ENCODE measurements around the gene ARHGAP42.

ARHGAP42 gene

DNA sequence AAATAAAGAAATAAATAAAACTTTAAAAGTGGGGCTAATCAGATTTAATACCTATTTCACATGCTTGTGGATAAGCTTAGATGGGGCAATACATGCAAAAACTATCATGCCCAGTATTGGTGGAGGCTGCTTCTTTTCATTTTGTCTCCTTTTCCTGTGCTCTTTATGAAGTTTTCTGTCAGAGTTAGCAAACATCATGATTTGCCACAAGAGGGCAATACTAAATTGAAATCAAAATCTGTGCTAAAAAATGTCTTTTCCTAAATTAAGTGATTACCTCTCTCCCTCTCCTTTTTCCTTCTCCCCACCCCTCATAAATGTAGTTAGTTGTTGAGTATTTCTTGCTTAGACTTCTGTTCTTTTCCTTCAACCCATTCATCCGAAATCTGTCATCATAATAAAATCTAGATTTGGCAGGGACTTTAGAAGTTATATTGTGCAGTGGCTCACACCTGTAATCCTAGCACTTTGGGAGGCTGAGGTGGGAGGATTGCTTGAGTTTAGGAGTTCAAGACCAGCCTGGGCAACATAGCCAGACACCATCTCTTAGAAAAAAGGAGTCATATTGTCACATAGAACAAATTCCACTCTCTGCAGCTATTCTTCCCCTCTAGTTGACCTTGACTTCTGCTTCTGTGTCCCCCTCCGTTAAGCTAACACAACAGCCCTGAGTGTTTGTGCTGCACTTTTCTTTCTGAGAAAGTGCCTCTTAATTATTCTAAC lies 4.7 kb upstream of the ARHGAP42 start:
- DNase-seq (ENCODE audit: low read depth, low spot score) = peak; percentile 58

DNA sequence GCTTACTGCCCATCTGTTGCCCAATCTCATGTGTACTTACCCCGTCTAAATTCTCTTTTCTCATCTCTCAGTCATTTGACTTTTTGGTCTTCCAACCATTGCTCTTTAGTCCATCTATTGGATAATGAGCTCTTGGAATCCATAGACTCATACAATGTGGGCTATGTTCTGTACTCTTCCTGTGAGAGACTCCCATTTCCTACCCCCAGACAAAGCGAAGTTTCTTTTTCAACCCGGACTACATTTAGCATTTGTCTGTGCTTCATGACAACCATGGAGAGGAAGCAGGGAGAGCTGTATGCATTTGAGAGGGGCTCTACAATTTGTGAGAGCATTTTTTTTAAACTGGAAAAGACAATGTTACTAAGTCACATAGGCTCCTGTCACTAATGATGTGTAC lies 4.0 kb upstream of the ARHGAP42 start:
- DNase-seq (ENCODE audit: low read depth, low spot score) = no peak

DNA sequence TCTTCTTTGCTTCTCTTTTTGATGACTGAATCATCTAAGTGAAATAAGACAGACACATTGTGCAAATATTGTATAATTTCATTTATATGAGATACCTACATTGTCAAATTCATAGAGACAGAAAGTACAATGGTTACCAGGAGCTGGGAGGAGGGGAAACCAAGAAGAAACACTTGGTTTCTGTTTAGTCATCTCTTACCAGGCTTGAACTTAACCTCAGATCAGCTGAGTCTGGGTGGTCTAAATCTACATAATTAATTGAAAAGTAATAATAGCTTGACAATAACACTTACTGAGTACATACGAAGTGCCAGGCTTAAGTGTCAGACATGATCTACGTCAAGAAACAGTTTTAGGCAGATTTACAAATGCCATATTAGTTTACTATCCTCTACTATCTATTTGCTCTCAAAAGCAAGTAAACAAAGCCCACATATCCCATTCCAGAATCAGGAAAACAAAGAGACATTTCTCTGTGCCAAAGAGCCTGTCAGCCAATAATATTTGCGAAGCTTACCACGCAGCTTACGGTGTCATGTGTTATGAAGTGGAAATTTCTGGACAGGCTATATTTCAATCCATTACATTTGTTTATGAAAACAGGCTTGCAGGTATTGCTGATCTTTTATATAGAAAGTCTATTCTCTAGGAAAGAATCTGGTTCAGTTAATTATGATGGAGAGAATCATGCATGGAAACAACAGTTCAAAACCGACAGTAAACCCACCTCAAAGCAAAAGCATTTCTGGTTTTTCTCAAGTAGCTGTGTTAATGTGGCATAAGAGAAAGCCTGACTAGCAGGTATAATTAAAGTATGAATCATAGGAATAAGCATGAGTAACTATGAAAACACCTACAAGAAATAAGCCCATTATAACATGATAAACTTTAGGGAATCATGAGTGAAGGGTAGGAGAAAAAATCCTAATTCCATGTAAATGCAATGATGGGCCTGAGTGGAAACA lies 2.7 kb upstream of the ARHGAP42 start:
- peak; percentile 49 for DNase-seq (ENCODE audit: low read depth, low spot score)

DNA sequence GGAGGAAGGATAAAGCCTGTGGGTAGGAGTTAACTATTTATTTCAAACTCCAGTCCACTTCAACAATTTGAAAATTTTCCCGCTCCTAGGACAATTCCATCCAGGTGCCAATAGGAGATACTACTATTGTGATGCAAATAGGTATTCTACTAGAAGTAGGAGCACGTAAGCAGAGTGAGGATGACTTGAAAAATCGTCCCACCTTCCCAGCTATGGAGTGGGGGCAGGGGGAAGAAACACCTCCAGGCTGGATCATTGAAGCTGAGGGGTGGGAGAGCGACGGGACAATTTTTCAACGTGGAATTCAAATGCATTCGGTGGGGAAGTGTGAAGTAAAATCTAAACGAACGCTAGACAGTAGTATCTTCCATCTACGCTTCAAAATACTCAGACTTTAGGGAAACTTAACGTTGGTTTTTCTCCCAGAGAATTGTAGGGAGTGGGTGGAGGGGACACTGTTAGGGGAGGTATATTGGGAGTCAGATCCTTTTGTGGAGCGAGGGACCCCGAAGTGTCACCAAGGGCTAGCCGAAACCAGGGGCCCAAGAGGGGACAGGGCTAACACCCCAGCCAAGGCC lies 523 bp upstream of the ARHGAP42 start:
- DNase-seq (ENCODE audit: low read depth, low spot score) = no peak

DNA sequence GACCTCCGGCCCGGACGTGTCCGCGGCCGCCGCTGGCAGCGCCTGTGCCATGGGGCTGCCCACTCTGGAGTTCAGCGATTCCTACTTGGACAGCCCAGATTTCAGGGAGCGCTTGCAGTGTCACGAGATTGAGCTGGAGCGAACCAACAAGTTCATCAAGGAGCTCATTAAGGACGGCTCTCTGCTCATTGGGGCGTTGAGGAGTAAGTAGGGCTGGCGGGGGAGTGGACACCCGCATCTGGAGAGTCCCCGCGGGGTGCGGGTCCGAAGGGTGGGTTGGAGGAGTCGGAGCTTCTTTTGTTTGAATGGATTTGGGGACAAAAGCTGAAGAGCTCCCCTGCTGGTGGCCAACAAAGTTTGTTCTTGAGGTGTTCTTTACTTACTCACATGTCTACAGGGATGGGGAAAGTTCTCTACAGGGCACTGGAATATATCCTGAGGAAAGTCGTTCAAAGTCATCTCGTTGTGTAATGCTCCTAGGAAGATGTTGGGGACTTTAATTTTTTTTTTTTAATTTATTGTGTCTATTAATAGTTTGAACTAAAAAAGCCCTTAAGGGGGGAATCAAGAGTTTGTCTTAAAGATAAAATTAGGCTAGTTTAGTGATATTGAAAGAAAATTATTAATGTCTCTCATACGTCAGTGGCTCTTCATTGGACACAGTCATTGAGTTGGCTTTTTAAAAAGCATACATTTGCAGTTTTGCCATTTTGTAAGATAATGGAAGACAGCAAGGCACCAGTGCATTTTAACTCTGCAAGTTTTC lies 725 bp downstream of the ARHGAP42 start:
- DNase-seq (ENCODE audit: low read depth, low spot score) = peak; percentile 89

DNA sequence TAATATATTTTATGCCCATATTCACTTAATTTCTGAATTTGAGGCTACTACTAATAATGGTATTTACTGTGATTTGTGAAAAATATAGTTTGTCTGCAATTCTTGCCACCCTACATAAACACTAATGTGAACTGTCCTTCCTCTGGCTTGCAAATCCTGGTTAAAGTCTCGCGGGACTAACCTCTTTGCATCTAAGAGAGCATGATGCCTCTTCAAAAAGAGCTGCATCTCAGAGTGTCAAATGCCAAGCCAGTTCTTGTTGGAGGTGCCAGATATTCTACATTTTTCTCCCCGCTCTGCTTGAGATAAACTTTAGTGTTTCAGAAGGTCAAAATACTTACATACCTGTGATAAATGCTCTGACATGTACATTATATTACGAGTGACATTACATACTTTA lies 2.1 kb downstream of the ARHGAP42 start:
- DNase-seq (ENCODE audit: low read depth, low spot score) = no peak

DNA sequence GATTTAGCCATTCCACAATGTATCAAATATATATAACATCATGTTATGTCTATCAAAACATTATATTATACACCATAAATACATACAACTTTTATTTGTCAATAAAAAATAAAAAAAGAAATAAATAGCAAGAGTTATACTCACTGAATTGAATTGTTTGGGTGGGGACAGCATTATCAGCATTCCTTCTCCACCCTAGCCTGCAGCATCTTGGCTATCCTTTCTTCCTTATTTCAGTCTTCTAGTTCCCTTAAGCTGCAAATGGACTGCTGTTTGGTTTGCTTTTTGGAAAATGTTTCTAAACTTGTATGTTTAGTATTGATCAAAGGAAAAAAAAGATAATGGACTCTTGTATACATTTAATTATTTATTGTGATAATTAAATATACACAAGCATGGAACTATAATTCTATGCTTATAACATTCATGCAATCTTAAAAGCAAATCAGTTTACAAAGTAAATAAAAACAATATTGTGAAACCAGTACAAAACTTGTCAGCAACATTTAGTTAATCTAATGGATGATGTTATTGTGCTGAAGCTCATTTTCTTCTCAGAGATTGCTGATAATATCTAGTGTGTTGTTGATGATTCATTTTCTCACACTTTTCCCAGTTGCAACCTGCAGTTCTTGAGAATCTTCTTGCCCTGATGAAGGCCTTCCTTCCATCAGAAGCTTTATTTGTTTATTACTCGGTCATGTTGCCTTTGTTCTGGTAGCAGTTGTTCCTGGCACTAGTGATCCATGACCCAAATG lies 5.0 kb downstream of the ARHGAP42 start:
- no peak for DNase-seq (ENCODE audit: low read depth, low spot score)

DNA sequence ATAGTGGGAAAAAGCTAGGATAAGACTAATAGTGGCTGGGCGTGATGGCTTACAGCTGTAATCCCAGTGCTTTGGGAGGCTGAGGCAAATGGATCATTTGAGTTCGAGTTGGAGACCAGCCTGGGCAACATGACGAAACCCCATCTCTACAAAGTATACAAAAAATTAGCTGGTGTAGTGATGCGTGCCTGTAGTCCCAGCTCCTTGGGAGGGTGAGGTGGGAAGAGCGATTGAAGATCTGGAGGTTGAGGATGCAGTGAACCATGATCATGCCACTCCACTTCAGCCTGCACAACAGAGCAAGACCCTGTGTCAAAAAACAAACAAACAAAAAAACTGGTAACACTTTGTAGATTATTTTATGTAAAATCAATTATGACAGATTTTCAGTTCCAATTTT lies 8.8 kb downstream of the ARHGAP42 start:
- no peak for DNase-seq (ENCODE audit: low read depth, low spot score)

DNA sequence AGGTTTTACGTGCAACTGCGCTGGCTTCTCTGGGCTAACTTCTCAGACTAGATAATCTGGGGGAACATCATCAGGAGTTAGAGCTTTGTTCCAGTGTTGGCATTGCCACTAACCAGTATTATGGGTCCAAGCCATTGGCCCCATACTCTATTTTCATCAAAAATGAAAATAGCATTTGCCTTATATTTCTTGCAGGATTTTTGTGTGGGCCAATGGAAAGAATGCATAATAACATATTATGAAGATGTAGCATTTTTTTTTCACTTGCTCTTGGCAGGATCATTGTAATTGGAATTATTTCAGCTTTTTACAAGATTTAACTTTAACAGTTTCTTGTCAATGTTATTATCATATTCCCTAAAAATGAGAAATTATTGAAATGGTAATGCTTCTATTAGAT lies 16.1 kb downstream of the ARHGAP42 start:
- no peak for DNase-seq (ENCODE audit: low read depth, low spot score)

DNA sequence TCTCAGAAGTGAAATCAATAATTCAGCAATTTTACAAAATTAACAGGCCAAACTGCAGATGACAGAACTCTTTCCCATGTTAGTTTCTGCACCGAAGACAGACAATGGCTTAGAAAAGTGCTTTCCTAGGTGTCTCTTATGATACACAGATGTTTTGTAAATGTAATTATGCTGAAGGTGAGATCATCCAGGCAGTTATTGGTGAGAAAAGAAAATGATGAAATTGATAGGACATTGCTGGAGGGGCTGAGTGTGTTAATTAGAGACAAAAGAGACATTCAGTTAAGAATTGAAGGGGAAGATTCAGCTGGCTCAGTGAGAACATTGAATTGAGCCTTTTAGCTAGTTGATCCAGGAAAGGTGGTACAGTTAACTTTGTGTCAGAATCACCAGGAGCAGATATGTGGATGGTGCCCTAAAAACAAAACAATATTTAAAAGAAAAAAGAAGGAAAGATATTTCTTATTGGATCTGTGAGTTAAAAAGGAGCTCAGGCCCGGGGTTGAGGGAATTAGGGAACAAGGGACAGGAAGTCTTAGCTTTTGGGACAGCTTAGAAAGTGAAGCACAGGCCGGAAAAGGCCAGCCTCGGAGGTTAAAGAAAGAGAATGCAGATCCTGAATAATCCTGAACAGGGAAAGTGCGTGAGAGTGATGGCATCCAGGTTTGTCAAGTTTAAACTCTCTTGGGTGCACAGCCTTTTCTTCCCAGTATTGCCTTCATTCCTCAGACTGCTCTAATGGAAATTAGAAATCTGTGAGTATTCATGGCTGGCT lies 16.9 kb downstream of the ARHGAP42 start:
- no peak for DNase-seq (ENCODE audit: low read depth, low spot score)

DNA sequence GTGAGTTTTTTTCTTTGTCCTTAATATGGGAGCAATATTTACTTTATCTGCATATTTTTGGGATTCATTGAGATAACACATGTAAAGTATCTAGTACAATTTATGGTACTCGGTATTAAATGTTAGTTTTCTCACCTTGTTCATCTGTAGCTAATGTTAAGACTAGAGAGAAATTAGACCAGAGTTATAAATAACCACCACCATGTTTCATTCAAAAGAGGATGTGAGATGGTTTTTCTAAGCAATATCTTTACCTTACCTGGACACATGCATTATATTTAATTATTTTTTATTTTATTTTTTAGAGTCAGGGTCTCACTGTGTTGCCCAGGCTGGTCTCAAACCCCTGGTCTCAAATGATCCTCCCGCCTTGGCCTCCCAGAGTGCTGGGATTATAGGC lies 18.4 kb downstream of the ARHGAP42 start:
- DNase-seq (ENCODE audit: low read depth, low spot score) = no peak

DNA sequence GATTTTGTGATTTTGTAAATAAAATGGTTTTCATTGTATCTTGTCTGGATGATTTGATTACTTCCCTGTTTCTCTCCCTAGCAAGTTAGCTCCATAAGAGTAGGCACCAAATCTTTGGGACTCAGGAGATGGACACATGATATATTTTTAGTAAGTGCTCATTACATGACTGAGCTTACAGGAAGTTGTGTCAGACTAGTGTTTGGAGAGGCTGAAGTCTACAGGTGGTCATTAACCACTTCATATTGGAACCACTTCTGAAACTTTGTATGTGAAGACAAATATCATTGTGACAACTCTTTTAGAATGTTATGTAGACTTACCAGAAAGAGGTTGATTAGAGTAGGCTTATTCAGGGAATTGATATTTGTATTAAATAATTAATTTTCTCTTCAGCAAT lies 19.1 kb downstream of the ARHGAP42 start:
- no peak for DNase-seq (ENCODE audit: low read depth, low spot score)

DNA sequence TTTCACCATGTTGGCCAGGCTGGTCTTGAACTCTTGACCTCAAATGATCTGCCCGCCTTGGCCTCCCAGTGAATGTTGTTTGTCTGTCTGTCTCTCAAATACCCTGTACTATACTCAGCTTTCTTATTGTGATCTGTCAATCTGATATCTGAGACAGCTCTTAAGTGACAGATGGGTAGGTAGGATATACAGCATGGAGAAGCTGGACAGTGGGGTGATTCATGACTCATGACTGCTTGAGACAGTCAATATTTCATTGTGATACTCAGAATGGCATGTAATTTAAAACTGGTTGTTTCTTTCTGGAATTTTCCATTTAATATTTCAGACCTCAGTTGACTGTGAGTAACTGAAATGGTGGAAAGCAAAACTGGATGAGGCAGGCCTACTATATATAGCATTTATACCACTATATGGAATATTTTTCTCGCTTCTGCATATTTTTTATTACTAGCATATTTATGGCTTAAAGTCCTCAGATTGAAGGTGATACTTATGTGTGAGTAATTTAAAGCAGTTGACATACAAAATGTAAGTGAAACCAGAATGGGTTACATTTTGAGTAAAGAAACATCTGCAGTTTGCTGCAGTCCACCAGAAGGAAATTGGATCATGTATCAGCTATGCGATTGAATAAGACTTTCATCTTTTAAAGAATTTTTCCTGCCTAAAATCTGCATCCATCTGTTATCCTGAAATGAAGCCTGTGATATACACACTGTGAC lies 22.3 kb downstream of the ARHGAP42 start:
- no peak for DNase-seq (ENCODE audit: low read depth, low spot score)

DNA sequence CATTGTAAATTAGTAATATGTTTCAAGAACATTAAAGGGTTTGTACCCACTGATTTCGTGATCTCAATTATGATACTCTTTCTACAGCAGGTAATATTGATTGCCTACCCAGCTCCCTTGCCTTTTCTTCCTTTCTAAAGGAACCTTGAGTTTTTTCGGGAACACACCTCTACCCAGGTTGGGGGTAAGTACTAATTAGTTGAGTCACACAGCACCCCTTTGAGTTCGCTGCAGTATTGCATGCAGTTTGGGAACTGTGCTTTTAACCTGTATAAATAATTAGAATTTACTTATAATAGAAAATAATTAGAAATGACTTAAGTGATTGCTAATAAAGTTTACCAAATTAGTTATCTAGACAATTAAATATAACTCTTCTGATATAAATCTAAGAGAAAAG lies 24.9 kb downstream of the ARHGAP42 start:
- no peak for DNase-seq (ENCODE audit: low read depth, low spot score)

DNA sequence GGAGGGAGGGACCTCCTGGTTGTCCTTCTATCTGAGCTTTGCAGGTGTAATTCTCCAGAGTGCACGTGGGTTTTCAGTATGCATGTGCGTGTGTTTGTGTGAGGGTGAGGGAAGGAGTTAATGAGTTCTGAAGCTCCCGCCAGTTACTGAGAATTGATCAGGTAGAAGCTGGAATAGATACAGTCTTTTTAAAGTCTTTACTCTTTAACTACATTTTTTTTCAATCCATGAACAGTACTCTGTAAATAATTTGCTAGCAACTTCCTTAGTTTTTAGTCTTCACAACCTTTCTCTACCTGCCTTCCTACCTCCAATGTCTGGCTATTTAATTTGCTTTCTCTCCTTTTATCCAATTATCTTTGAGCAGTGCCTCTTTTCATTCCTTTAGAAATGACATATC lies 25.5 kb downstream of the ARHGAP42 start:
- no peak for DNase-seq (ENCODE audit: low read depth, low spot score)

DNA sequence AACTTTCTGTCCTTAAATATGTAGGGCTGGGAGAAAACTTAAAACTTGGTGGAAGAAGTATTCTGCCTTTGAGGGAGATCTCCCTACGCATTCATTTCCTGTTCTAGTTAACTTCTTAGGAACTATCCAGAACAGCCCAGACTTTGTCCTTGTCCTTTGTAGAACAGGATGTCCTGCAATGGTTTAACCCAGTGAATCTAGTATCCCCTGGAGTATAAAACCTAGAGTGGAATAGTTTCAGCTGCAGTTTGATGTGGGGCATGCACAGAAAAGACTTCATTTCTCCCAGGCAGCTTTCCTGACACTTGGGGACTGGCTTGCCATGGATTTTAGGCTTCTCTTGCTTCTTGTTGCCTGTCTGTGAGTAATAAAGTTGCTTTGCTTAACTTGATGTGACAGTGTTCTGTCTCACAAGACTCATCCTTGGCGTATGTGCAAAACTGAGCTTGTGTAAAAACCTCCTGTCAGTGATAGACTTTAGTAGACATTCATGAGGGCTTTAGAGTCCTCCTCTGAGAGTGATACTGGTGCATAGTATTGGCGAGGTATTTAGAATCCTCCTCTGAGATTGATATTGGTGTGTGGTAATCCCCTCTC lies 28.2 kb downstream of the ARHGAP42 start:
- DNase-seq (ENCODE audit: low read depth, low spot score) = no peak

DNA sequence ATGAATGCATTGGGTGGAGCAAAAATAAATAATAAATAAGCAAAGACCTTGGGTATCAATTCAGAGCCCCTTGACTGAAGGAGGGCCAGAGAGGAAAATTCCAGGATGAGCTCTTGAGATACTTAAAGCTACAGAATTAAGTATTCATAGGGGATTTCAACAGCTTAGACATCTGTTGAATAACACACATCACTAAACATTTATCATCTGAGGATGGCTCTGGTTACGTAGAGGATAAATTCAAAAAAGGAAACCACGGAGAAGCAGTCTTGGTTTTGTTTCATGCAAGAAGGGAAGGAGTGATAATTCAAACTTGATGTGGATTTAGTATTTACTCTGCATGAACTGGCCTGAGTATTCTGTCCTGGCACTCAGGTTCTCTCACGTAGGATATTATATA lies 29.8 kb downstream of the ARHGAP42 start:
- no peak for DNase-seq (ENCODE audit: low read depth, low spot score)

DNA sequence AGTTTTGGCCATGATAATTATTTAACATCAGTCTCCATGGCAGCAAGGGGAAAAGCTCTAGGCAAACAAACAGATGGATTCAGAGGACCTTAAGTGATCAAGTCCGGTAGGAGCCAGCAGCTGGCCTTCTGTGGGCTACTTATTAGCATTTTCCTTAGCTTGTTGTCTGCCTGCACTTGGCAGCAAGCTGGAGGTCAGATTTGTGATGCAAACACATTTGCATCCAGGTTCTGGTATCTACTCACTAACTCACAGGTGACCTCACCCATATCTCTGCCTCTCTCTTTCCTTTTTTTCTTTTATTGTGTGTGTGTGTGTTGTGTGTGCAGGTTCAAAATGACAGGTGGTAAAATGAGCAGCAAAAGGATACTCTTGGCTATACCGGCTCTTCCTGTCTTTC lies 32.3 kb downstream of the ARHGAP42 start:
- peak; percentile 67 for DNase-seq (ENCODE audit: low read depth, low spot score)

DNA sequence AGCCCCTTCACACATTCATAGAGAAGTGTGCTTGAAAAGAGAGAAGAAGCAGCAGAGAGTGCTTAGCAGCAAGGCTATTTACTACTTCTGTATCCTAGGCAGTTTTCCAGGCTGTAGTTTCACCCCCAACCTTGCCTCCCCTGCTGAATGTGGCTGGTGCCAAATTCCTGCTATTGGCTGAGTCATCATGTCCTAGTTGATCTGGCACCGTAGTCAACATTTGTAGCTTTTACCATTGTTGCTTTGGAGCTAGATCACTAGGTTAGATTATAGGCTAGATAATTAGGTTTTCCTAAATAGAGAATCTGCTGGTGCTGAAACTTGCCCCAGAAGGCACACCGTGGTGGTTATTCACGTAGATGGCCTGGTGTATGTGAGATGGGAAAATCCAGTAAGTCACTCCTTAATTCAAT lies 32.7 kb downstream of the ARHGAP42 start:
- peak; percentile 96 for DNase-seq (ENCODE audit: low read depth, low spot score)

Data from astrocyte of the hippocampus (primary cell).